ENCODE measurements around the gene PRKAR2B. TPM values are rescaled to one million over a fixed set of nuclear protein-coding genes. Genes with fewer than 3 reads are reported as not detected.

PRKAR2B gene
- total and polyA plus RNA-seq, 9 donors = 24.2 to 84.9 (median 43.7) TPM

DNA sequence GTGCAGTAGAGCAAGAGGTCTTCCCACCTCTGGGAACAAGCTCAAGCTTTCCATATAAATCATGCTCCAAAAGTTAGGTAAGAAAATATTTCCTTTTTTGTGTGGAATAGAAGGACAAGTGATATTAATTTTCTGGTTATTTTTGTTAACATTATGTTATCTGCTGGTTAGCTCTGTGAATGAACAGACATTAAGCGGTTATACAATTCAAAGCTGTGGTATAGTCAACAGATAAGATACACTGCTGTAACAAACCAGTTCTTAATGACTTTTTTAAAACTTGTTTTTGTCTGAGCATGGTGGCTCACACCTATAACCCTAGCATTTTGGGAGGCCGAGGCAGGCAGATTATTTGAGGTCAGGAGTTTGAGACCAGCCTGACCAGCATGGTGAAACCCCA is 43.0 kb upstream of the PRKAR2B start:
- 60 to 87% (median 70%) methylated on average over 2 of the region's 2 CpGs for WGBS, 3 donors
- Histone ChIP-seq H3K4me3 (no peak overlapping the region), H3K27ac (no peak overlapping the region), H3K36me3 (no peaks in the 10 kb centered on the region), H3K9me3 (no peaks in the 10 kb centered on the region), H3K27me3 (no peaks in the 10 kb centered on the region), H3K4me1 (ENCODE audit: insufficient read depth) (no peaks in the 10 kb centered on the region)
- no peak for DNase-seq
- intact Hi-C loops (cut with DNase I) = no loop called here
- TF ChIP-seq POLR2A (IDR thresholded peaks at IDR 0.05) = no peak
- no peak for TF ChIP-seq EP300 (IDR thresholded peaks at IDR 0.05)

DNA sequence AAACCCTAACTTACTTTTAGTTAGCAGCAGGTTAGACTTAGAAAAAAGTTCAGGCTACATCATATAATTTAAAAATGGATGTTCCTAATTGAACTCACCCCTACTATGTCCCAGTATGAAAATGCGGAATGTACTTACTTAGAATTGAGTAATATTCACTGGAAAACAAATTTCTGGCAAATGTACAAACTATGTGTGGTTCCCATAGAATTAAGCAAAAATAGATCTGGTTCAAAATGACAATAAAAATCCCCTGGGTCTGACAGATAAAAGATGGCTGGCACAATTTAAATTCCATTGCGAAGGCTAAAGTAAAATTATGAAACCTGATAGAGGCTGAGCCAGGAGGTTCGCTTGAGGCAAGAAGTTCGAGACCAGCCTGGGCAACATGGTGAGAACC is 42.4 kb upstream of the PRKAR2B start:
- Histone ChIP-seq H3K36me3 (no peaks in the 10 kb centered on the region), H3K27me3 (no peaks in the 10 kb centered on the region), H3K4me1 (ENCODE audit: insufficient read depth) (no peaks in the 10 kb centered on the region), H3K9me3 (no peaks in the 10 kb centered on the region), H3K27ac (no peak overlapping the region), H3K4me3 (no peak overlapping the region)
- no peak for TF ChIP-seq EP300 (IDR thresholded peaks at IDR 0.05)
- no peak for TF ChIP-seq POLR2A (IDR thresholded peaks at IDR 0.05)
- TF ChIP-seq, protein P1, sequence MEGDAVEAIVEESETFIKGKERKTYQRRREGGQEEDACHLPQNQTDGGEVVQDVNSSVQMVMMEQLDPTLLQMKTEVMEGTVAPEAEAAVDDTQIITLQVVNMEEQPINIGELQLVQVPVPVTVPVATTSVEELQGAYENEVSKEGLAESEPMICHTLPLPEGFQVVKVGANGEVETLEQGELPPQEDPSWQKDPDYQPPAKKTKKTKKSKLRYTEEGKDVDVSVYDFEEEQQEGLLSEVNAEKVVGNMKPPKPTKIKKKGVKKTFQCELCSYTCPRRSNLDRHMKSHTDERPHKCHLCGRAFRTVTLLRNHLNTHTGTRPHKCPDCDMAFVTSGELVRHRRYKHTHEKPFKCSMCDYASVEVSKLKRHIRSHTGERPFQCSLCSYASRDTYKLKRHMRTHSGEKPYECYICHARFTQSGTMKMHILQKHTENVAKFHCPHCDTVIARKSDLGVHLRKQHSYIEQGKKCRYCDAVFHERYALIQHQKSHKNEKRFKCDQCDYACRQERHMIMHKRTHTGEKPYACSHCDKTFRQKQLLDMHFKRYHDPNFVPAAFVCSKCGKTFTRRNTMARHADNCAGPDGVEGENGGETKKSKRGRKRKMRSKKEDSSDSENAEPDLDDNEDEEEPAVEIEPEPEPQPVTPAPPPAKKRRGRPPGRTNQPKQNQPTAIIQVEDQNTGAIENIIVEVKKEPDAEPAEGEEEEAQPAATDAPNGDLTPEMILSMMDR (IDR thresholded peaks at IDR 0.05) = no peak
- no peak for DNase-seq
- 80 to 92% (median 91%) methylated on average over 4 of the region's 4 CpGs for WGBS, 3 donors
- intact Hi-C loops (cut with DNase I) = no loop called here

DNA sequence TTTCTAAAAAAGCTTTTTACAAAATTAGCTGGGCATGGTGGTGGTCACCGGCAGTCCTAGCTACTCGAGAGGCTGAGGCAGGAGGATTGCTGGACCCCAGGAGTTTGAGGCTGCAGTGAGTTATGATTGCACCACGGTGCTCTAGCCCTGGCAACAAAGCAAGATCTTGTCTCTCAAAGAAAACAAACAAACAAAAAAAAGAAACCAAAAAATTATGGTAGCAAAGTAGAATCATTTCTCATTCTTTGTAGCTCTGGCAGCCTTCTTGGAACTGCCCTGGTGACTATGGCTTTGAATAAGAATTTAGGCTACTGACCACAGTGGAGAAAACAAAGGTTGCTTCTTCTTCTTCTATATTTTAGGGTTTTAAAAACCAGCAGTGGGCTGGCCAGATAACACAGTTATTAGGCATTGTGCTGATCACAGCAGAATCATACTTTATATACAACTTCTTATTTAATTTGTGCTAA is 41.9 kb upstream of the PRKAR2B start:
- Histone ChIP-seq H3K4me1 (ENCODE audit: insufficient read depth) (no peaks in the 10 kb centered on the region), H3K4me3 (no peak overlapping the region), H3K27me3 (no peaks in the 10 kb centered on the region), H3K27ac (no peak overlapping the region), H3K9me3 (no peaks in the 10 kb centered on the region), H3K36me3 (no peaks in the 10 kb centered on the region)
- no peak for TF ChIP-seq EP300 (IDR thresholded peaks at IDR 0.05)
- TF ChIP-seq, protein P1 (IDR thresholded peaks at IDR 0.05) = no peak
- no peak for TF ChIP-seq POLR2A (IDR thresholded peaks at IDR 0.05)
- 74 to 80% (median 77%) methylated on average over 3 of the region's 3 CpGs for WGBS, 3 donors
- no peak for DNase-seq
- intact Hi-C loops (cut with DNase I) = no loop called here

DNA sequence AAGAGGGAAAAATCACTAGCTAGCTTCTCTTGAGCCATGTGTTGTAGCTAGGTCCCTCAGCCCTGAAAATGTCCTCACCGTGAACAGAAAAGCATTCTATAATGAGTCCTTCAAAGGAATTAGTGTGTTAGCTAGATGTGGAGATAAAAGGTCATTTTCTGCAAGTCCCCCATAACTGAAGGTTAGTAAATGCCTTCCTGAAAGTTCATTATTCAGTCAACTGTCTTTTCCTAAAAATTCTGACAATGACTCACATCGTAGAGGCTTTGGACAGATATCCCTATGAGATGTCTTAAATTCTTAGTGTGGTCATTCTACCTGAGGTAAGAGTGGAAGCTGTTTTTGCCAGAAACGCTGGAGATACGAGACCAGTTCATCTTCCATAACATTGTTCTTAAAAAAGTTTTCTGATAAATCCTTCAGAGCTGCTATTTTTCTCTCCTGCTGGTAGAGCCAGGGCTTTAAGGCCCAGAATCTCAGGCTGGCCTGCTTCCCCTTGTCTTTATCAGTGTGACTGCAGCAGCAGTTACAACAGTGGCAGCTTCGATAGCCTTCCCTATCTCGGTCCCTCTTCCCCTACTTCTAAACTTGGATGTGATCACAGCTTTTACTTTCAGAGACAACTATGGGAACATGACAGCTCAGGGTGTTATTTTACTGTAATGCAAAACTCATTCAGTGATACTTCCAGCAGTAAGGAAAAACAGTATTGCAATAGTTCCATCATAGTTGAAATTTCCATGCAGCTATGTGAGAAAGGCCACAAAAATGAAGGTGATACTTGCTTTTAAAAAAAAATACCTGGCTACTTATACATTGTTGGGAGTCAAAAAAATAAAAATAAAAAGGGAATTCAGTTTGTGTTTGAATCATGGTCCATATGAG is 37.3 kb upstream of the PRKAR2B start:
- Histone ChIP-seq H3K4me3 (no peak overlapping the region), H3K27me3 (no peaks in the 10 kb centered on the region), H3K9me3 (no peaks in the 10 kb centered on the region), H3K4me1 (ENCODE audit: insufficient read depth) (no peaks in the 10 kb centered on the region), H3K27ac (peak overlapping the region in 1 of 2 donors; percentile 1), H3K36me3 (no peaks in the 10 kb centered on the region)
- TF ChIP-seq, protein P1 (IDR thresholded peaks at IDR 0.05) = no peak
- no peak for TF ChIP-seq POLR2A (IDR thresholded peaks at IDR 0.05)
- TF ChIP-seq EP300 (IDR thresholded peaks at IDR 0.05) = no peak
- intact Hi-C loops (cut with DNase I) = no loop called here
- DNase-seq = no peak
- WGBS, 3 donors = 51 to 55% (median 54%) methylated on average over 6 of the region's 6 CpGs

DNA sequence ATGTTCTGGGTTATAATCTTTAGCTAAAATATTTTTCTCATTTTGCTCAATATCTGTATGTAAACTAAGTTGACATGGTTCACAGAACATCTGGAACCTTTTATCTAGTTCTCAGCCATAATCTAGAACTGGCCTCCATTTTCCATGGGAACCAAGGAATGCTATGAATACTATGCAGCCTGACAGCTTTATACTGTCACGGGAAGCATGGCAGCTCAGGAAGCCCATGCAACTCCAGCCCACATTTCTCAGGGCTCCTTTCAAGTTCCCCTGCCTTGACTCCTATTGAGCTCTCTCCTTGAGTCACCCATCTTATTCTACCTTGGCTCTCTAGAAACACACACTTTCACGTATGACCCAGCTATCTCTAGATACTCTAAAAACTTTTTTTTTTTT is 36.6 kb upstream of the PRKAR2B start:
- intact Hi-C loops (cut with DNase I) = no loop called here
- H3K4me1 ChIP-seq (ENCODE audit: insufficient read depth) = no peaks in the 10 kb centered on the region
- no peaks in the 10 kb centered on the region for H3K27me3 ChIP-seq
- no peaks in the 10 kb centered on the region for H3K36me3 ChIP-seq
- H3K27ac ChIP-seq = no peak overlapping the region
- no peak overlapping the region for H3K4me3 ChIP-seq
- no peaks in the 10 kb centered on the region for H3K9me3 ChIP-seq
- DNase-seq = no peak
- TF ChIP-seq, protein P1 (IDR thresholded peaks at IDR 0.05) = no peak
- TF ChIP-seq POLR2A (IDR thresholded peaks at IDR 0.05) = no peak
- TF ChIP-seq EP300 (IDR thresholded peaks at IDR 0.05) = no peak
- WGBS, 3 donors = 48 to 53% (median 49%) methylated on average over 2 of the region's 2 CpGs
